GM18505 (cell line): Measurements from ENCODE around the gene MAN2A2.
A peak's percentile ranks its signal among the peaks of the same experiment; 100 is the strongest.

ENCODE experiments used
- ATAC-seq: cut with Tn5 transposase; IDR thresholded peaks from one replicate; pipeline ENCODE4 v1.9.1; 2021; ENCODE audit not compliant: unreplicated experiment
- POLR2A ChIP-seq: IDR thresholded peaks from 4 replicates; pipeline ENCODE4 v1.6.1; 2011; ENCODE audit warnings: borderline replicate concordance; ENCODE audit not compliant: insufficient read depth, insufficient read length; ENCODE audit errors: extremely low read depth

MAN2A2 gene

DNA sequence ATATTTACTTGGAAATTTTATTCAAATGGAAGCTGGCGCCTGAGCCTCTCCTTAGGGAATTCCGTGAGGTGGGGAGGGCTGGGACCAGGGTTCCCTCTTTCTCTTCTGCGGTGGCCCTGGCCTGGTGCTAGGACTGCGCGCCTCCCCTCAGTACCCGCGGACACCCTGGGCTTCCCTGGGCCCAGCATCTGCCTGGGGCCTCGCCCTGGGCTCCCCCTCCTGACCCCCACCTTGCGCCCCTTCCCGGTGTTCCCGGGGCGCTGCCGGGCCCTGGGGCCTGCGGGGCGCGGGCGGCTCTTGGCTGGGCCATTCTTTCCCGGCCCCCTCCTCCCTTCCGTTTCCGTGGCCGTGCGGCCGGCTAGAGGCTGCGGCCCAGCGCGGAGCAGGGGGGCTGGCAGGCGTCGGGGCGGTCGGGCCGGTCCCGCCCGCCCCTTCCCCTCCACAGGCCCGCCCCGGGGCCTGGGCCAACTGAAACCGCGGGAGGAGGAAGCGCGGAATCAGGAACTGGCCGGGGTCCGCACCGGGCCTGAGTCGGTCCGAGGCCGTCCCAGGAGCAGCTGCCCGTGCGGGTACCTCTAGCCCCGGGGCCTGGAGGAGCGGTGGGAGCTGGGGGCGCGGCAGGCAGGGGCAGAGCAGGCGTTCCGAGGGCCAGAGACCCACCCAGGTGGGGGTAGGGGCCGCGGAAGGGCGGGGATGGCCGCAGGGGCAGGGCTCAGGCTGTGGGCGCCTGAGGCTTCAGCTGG, 19.0 kb upstream of the MAN2A2 start, which contains the start of gene FES:
Gene FES (plus strand): TSS at position 529 of the 743 bp plus-strand sequence. CDS start 542 bp downstream, outside the sequence.
- peak; percentile 68 for TF ChIP-seq POLR2A
- peak; percentile 40 for ATAC-seq

DNA sequence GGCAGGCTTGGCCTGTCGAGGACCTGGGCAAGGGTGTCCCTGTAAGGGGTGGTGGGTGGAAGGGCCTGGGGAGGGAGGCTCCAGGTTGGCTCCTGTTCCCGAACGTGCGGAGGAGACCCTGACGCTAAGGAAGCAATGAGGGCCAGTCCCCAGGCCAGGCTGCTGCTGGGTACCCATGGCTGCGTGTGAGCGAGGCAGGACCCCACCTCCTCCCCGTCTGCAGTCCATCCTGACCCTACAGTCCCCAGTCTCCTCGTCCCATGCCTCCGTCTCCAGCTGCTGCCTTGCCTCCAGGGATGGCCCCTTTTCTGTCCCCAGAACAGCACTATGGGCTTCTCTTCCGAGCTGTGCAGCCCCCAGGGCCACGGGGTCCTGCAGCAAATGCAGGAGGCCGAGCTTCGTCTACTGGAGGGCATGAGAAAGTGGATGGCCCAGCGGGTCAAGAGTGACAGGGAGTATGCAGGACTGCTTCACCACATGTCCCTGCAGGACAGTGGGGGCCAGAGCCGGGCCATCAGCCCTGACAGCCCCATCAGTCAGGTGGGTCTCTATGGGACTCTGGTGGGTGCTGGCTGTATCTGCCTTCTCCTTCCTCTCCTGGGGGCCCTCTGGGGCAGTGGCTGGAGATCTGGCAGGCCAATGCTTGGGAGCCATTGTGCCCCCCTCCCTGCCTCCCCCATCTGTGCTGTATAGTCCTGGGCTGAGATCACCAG, 18.2 kb upstream of the MAN2A2 start:
- no peak for TF ChIP-seq POLR2A
- ATAC-seq = no peak

DNA sequence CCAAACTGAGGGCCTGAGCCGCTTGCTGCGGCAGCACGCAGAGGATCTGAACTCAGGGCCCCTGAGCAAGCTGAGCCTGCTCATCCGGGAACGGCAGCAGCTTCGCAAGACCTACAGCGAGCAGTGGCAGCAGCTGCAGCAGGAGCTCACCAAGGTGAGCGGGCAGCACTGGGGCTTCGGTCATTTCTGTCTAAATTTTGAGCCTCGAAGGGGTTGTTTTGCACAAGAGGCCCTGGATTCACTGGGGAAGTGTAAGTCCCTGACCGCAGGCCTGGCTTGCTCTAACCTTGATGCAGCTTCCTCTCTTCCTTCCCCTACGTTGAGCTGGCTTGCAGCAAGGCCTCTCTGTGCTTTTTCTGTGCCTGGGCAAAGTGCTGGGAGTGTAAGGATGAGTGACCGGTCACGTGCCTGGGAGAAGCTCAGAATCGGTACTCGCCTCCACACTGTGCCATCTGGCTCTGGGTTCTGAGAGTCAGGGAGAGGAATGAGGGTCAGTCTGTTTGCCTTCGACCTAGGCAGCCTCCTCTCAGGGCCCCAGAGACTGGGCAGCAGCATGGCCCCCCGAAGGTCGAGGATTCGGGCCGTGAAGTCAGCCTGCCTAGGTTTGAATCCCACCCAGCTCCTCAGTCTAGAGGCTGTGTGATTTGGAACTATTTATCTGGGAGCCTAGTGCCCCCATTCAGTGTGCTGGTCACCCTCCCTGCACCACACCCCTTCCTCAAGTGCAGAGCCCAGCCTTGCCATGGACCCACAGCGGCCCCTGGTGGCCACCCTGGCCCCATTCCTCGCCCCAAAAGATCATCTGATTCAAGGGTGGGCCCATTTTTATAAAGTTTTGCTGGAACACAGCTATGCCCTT, 17.4 kb upstream of the MAN2A2 start:
- peak; percentile 30 for TF ChIP-seq POLR2A
- peak; percentile 40 for ATAC-seq

DNA sequence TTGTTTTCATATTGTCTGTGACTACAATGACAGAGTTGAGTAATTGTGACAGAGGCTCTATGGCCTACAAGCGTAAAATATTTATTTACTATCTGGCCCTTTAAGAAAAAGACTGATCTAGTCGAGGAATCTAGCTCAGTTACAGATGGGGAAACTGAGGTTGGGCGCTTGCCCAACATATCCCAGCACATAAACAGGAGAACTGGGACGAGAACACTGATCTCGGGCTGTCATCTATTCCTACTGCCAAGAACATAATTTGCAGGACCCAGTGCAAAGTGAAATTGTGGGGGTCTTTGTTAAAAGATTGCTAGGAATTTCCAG, 16.8 kb upstream of the MAN2A2 start:
- no peak for TF ChIP-seq POLR2A
- ATAC-seq = no peak

DNA sequence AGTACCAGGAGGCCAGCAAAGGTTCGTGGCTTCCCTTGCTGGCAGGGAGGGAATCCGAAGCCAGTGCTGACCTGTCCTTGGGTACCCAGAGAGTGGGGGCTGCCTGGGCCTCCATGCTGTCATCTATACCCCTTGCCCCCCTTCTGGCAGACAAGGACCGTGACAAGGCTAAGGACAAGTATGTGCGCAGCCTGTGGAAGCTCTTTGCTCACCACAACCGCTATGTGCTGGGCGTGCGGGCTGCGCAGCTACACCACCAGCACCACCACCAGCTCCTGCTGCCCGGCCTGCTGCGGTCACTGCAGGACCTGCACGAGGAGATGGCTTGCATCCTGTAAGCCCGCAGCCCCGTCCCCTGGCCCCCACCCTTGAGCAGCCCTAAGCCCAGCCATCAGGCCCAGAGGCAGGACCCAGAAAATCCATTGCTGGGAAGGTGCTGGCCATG, 16.0 kb upstream of the MAN2A2 start:
- TF ChIP-seq POLR2A = no peak
- no peak for ATAC-seq

DNA sequence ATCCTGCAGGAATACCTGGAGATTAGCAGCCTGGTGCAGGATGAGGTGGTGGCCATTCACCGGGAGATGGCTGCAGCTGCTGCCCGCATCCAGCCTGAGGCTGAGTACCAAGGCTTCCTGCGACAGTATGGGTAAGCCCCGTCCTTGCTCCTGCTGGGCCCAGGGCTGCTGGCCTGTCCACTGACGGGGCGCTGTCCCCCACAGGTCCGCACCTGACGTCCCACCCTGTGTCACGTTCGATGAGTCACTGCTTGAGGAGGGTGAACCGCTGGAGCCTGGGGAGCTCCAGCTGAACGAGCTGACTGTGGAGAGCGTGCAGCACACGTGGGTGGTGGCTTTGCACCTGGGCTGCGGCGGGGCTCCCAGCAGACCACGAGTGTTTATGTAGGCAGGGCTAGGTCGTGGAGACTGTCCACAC, 13.8 kb upstream of the MAN2A2 start:
- no peak for TF ChIP-seq POLR2A
- no peak for ATAC-seq

DNA sequence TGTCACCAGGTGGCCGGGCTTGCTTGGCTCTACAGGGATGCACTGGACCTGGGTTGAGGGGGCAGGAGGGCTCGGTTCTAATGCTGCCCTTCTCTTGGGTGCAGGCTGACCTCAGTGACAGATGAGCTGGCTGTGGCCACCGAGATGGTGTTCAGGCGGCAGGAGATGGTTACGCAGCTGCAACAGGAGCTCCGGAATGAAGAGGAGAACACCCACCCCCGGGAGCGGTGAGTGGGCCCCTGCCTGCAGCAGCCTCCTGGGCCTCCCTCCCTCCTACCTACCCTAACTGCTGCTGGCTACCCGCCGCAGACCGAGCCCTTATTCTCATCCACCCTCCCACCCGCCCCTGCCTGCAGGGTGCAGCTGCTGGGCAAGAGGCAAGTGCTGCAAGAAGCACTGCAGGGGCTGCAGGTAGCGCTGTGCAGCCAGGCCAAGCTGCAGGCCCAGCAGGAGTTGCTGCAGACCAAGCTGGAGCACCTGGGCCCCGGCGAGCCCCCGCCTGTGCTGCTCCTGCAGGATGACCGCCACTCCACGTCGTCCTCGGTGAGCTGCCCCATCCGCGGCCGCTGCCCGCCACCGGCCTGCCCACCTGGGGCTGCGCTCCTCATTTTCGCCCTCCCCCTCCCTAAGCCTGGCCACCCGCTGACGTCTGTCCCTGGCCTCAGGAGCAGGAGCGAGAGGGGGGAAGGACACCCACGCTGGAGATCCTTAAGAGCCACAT, 13.2 kb upstream of the MAN2A2 start:
- no peak for TF ChIP-seq POLR2A

DNA sequence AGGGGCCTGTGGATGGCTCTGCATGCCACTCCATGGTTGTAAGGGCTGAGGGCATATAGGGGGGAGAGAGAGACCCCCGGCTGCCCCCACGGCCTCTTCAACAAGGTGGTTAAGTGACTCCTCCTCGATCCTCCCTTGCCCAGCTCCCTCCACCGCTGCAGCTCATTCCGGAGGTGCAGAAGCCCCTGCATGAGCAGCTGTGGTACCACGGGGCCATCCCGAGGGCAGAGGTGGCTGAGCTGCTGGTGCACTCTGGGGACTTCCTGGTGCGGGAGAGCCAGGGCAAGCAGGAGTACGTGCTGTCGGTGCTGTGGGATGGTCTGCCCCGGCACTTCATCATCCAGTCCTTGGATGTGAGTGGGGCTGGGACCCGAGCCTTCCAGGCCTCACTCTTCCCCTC, 12.3 kb upstream of the MAN2A2 start:
- no peak for TF ChIP-seq POLR2A
- ATAC-seq = no peak

More for the DNA sequence above, 13.2 kb upstream of the MAN2A2 start:
- ATAC-seq = no peak

DNA sequence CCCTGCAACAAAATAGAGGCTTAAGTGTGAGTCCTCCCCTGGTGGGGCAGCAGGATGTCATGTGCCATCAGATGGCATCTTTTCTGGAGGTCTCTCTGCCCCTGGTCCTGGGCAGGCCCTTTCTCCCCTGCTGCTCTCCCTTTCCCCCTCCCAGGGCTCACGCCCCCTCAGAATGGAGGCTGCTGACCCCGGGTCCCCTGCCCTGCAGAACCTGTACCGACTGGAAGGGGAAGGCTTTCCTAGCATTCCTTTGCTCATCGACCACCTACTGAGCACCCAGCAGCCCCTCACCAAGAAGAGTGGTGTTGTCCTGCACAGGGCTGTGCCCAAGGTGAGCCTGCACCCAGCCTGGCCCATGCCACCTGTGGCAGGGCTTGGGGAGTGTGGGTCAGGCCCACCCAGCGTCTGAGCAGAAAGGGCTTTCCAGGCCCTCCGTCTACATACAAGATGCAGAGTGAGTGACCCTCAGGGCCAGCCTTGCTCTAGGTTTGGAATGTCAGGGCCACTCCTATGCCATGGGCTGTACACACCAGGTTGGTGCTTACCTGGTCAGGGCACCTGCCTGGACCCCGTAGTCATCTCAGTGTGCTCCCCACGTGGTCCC, 11.7 kb upstream of the MAN2A2 start:
- ATAC-seq = no peak
- TF ChIP-seq POLR2A = no peak

DNA sequence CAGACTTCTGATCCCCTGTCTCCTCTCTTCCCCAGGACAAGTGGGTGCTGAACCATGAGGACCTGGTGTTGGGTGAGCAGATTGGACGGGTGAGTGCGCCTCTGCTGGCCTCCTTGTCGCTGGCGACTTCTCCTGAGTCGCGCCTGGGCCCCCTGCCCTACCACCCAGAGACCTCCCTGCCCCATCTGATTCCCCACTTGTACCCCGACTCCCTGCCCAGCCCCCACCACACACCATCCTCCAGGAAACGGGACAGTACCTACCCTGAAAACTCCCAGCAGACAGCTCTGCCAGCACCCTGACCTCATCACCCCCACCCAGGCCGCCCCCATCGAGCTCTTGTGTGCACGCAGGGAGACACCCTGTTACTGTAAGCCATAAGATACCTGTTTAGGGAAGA, 11.1 kb upstream of the MAN2A2 start:
- no peak for ATAC-seq
- no peak for TF ChIP-seq POLR2A

DNA sequence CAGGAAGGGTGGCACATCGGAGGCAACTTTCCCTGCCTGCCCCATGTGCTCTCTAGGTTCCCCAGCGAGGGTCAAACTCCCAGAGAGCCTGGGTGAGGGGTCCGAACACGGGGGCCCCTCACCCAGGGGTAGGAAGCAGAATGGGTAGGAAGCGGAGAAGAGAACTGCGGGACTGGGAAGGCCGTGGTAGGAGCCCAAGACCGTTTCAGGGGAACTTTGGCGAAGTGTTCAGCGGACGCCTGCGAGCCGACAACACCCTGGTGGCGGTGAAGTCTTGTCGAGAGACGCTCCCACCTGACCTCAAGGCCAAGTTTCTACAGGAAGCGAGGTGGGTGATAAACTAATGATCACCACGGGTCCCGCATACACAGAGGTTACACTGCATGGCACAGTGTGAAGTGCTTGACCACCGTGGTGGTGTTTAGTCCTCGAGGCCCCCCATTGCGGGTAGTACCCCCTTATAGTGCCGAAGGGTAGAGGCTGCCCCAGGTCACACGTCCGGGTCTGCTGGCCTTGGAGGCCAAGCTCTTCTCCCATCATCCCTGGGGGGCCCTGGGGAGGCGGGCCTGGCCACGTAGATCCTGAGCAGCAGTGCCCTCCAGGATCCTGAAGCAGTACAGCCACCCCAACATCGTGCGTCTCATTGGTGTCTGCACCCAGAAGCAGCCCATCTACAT, 10.5 kb upstream of the MAN2A2 start:
- no peak for ATAC-seq
- no peak for TF ChIP-seq POLR2A
